Keratinocyte (primary cell): ENCODE data around the gene DDT.
"Not testable (repeated sequence)": the region's sequence is repeated elsewhere in the genome, so short reads cannot be mapped to it uniquely, and the experiment has no call there.

Experiments
- EZH2 ChIP-seq: IDR thresholded peaks from one replicate; pipeline ENCODE4 v1.6.1; 2012; ENCODE audit warnings: inconsistent platforms, mild to moderate bottlenecking, low read length, moderate library complexity
- TF ChIP-seq, protein P1 (sequence below), 3 experiments: IDR thresholded peaks in 1 of 3; conservative IDR thresholded peaks in 1 of 3; optimal IDR thresholded peaks in 1 of 3; 2 replicates in 2 of 3; 3 replicates in 1 of 3; pipeline versions ENCODE3 to v1.5.1; 2011; ENCODE audit warnings: low read length in 3 of 3, mild to moderate bottlenecking in 3 of 3, moderate library complexity in 2 of 3, control low read depth in 1 of 3, inconsistent platforms in 1 of 3; ENCODE audit not compliant: insufficient read depth in 2 of 3; ENCODE audit errors: extremely low read depth in 1 of 3

- not testable (repeated sequence) for TF ChIP-seq EZH2
- TF ChIP-seq, protein P1, sequence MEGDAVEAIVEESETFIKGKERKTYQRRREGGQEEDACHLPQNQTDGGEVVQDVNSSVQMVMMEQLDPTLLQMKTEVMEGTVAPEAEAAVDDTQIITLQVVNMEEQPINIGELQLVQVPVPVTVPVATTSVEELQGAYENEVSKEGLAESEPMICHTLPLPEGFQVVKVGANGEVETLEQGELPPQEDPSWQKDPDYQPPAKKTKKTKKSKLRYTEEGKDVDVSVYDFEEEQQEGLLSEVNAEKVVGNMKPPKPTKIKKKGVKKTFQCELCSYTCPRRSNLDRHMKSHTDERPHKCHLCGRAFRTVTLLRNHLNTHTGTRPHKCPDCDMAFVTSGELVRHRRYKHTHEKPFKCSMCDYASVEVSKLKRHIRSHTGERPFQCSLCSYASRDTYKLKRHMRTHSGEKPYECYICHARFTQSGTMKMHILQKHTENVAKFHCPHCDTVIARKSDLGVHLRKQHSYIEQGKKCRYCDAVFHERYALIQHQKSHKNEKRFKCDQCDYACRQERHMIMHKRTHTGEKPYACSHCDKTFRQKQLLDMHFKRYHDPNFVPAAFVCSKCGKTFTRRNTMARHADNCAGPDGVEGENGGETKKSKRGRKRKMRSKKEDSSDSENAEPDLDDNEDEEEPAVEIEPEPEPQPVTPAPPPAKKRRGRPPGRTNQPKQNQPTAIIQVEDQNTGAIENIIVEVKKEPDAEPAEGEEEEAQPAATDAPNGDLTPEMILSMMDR (optimal IDR thresholded peaks at IDR 0.05 in 1 of 3, IDR thresholded peaks at IDR 0.05 in 1 of 3, conservative IDR thresholded peaks at IDR 0.05 in 1 of 3; ENCODE audit: extremely low read depth in 1 of 3, insufficient read depth in 2 of 3, low read length in 3 of 3) = not testable (repeated sequence)
Measured at GRCh38 chr22:23955886-23956285, 18.4 kb downstream of the DDT start.
